Measurements from ENCODE around the gene TACC2.
"Not testable (repeated sequence)": the region's sequence is repeated elsewhere in the genome, so short reads cannot be mapped to it uniquely, and the experiment has no call there.

The TACC2 gene

DNA sequence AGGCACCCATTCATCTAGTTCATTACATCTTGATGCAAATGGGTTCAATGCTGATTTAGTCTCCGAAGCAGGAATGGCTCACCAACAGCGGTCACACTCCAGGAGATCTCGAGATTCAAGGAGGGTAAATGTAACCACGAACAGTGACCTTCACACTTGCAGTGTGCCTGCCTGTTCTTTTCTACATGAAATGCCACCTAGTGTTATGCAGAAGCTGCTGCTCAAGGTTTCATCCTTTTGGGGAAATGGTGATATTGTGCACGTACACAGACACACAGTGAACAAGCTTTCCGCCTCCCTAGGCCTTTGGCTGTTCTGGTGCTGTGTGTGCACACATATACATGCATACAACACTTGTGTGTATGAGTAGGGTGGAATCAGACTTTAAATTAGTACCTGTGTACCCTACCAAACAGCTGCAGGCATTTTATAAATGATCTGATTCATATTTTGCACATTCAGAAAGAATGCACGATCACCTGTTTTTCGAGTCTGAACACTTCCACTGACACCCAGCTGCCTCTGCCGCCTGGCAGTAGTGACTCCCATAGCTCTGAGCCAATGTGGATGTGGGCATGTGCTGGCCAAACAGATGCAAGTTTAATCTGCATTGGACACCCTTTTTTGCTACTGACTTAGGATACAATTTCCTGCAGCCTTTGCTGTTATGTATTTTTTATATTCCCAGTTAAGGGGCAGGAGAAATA, 100.5 kb downstream of the TACC2 start:
- DNase-seq (ENCODE audit: low read depth in 2 of 2) = no peak

- DNase-seq (ENCODE audit: low read depth in 2 of 2) = no peak
These were observed 102.8 kb downstream of the TACC2 start for GRCh38 chr10:122091722-122092121.

- no peak for DNase-seq (ENCODE audit: low read depth in 2 of 2)
These were observed 104.1 kb downstream of the TACC2 start for GRCh38 chr10:122093076-122093475.

DNA sequence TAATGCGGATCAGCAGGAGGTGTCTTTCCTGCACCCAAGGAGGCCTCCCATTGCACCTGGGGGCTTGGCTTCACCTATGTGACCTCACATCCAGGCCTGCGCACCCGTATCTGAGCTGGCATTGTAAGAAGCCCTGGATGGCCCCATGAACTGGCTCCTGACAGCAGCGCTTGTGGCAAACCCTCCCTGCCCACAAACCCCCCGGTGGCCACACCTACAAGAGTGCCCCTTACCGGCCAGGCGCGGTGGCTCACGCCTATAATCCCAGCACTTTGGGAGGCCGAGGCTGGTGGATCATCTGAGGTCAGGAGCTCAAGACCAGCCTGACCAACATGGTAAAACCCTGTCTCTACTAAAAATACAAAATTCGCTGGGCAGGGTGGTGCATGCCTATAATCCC, 107.2 kb downstream of the TACC2 start:
- not testable (repeated sequence) for DNase-seq (ENCODE audit: low read depth in 2 of 2)

GRCh38 chr10:122096705-122097104, 107.7 kb downstream of the TACC2 start:
- no peak for DNase-seq (ENCODE audit: low read depth in 2 of 2)

DNA sequence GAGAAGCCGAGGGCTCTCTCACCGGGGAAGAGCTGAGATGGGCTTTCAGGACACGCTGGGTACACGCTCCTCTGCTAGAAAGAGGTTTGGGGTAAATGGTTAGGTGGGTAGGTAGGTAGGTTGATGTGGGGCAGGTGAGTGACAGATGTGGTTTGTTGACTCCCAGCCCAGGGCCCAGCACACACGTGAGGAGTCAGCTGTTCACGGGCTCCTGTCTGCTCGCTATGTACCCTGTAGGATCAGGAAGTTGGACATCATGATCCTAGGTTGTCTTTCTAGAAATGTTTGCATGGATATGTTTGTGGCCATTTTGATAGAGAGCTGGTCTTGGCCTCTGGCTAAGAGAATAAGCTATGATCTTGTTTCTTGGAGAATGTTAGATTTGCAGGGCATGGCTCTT, 109.0 kb downstream of the TACC2 start:
- no peak for DNase-seq (ENCODE audit: low read depth in 2 of 2)

- DNase-seq (ENCODE audit: low read depth in 2 of 2) = no peak
These were observed 110.0 kb downstream of the TACC2 start for GRCh38 chr10:122098924-122099323.

DNA sequence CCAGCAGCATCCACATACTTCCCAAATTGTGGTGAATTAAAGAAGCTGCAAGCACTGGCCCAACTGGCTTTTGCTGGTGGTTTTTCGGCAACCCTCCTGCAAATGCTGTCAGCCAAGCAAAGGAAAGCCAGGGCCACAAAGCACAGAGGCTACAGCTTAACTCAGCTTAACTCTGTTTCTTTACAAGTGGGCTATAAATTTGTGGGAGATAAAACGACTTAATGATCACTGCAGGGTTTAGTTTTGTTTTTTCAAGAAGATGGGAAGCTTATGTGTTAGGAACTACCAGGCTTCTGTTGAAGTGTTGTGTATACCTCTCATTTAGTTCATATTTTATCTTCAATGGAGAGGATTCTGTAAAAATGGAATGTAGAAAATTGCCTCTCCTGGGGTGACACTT, 110.6 kb downstream of the TACC2 start:
- DNase-seq (ENCODE audit: low read depth in 2 of 2) = no peak

- no peak for DNase-seq (ENCODE audit: low read depth in 2 of 2)
These were observed 113.3 kb downstream of the TACC2 start for GRCh38 chr10:122102146-122102868.

DNA sequence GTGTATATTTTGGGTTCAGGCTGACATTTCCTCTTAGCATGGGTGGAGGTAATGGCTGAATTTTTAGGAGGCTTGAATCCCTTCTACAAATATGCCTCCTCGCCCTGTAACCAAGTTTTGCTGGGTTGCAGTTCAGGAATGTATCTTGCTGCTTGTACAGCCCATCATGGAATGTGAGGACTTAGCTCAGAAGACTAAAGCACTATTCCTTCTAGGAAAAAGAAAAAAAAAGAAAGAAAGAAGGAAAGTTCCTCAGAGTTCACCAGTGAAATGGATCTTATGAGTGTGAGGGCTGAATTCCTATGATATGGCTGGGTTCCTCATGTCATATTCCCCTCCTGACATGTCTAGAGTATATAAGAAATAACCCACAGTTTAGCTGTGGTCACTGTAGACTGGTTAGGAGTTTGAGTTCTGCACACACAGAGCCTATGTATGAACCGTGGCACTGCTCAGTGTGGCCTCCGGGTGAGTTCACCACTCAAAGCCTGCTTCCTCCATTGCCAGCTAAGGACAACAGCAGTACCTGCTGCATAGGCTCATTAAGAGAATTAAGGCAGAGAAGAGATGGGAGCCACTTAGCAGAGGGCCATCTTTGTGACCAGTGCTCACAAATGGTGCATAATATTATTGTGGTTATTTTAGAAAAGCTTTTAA, 114.0 kb downstream of the TACC2 start:
- DNase-seq (ENCODE audit: low read depth in 2 of 2) = no peak

DNA sequence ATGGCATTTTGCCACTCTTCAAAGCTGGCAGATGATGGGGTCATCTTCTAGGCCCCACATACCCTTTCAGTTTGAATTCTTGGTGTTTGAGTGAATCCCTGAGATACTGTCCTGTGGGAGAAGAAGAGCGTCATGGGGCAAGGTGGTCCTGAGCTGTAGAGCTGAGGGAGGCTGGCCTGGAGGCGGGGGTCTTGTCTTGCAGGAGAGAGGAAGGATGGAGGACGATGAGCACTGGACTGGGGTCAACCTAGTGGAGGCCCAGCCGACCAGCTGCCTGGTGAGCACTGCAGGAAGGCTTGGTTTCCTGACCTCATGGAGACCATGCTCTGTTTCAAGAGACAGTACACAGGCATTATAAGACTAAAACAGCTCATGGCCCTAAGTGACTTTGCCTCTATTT, 114.6 kb downstream of the TACC2 start:
- DNase-seq (ENCODE audit: low read depth in 2 of 2) = no peak

DNA sequence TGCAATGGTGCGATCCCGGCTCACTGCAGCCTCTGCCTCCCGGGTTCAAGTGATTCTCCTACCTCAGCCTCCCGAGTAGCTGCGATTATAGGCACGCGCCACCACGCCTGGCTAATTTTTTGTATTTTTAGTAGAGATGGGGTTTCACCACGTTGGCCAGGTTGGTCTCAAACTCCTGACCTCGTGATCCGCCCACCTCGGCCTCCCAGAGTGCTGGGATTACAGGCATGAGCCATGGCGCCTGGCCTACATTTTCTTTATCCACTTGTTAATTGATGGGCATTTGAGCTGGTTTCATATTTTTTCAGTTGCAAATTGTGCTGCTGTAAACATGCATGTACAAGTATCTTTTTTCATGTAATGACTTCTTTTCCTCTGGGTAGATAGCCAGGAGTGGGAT, 119.8 kb downstream of the TACC2 start:
- DNase-seq (ENCODE audit: low read depth in 2 of 2) = not testable (repeated sequence)

- DNase-seq (ENCODE audit: low read depth in 2 of 2) = no peak
These were observed 123.2 kb downstream of the TACC2 start for GRCh38 chr10:122112021-122112616.

DNA sequence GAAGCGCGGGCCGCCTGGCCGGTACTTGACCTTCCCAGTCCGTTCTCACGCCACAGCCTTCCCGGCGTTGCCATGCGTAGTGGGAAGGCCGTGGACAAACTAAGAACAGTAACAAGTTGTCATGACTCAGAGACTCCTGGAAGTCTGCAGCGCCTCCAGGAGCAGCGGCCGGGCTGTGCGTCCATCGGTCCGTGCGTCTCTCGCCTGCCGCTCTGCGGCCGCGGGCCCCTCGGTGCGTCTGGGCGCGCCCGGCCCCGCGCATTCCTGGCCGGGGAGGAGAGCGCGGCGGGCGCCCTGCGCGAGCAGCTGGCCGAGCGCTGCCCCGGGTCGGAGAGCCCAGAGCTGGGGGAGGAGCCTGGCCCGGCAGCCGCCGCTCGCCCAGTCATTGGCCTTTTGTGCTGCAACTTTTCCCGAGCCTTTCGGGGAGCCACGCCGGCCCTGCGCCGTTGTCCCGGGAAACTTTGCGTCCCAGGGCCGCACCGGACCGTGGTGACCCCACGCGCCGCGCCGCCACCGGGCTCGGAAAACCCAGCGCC, 123.7 kb downstream of the TACC2 start:
- DNase-seq (ENCODE audit: low read depth in 2 of 2) = no peak

DNA sequence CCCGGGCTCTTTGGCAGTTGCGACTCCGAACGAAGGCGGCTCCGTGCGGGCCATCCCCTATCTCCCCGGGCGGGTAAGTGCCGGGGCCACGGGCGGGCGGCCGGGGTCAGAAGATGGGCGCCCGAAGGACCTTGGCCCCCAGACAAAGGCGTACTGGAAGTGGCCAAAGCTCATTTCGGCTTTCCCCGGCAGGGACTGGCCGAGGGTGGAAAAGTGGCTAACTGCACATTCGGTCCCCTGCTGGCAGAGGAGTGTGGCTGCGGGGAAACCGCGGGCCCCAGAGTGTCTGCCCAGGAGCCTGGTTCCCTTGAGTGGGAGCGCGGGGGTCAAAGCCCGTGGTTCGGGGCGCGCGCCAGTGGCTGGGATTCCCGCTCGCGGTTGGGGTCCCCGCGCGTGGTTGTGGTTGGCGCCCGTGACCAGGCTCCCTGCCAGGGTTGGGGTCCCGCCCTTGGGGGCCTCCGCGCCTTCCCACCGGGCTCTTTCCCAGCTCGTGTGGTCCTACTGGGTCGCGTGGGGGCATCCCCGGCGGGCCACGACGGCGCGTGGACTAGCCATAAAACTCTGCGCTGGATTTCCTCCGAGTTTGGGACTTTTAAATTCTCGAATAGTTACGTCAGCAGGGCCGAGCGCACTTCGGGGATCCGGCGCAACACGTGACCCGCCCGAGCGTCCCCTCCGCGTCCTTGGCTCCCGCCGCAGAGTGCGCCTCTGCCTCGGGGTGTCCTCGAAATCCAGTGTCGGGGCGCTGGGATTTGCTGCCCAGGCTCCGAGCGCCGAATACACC, 124.4 kb downstream of the TACC2 start:
- DNase-seq (ENCODE audit: low read depth in 2 of 2) = no peak

DNA sequence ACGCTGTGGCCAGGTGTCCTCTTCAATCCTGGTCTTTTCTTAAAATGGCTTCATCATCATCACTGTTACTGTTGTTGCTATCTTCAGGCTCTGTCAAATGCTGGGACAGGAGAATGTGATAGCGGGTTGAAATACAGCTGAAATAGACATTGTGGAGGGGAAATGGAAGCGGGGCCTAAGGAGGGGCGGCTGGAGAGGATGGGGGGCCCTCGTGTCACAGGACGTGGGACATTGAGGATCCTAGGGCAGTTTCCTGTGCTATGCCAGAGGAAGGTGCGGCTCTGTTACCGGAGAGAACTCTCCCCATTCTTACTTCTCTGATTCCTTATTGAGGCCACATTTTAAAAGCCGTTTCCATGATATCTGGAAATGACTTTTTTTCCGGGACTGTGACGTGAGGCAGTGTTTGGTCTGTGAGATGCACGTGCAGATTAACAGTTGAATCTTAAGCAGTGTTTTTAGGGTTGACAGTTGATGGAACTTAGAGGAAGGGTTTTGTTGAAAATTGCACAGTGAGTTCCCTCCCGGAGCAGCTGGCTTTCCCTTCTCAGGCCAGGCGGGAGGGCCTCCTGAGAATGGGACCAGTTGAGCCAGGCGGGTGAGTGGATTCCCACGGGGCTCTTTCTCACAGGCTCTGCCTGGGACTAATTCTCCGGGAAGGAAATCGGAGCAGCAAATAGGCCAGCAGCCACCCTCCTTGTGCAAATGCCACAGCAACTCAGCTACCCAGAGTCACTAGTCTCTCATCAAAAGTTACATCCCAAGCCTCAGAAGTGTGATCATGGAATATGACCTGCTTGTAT, 125.2 kb downstream of the TACC2 start:
- DNase-seq (ENCODE audit: low read depth in 2 of 2) = no peak

GRCh38 chr10:122115874-122116273, 126.9 kb downstream of the TACC2 start:
- no peak for DNase-seq (ENCODE audit: low read depth in 2 of 2)

DNA sequence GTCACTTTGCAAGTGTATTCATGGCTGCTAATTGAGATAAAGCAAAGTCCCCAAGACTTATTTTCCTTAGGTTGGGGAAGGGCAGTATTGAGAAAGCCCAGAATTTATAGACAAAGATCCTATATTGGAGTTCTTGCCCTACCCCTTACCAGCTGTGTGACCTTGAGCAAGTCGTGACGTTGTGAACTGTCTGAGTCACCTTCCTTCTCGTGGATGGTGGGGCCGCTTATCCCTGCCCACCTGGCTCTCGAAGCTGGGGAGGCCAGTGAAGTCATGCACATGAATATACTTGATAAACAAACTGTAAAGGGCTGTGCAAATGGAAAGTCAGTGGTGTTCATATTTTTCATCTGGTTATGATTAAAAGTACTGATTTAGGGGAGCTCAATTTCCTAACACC, 127.4 kb downstream of the TACC2 start:
- no peak for DNase-seq (ENCODE audit: low read depth in 2 of 2)

DNA sequence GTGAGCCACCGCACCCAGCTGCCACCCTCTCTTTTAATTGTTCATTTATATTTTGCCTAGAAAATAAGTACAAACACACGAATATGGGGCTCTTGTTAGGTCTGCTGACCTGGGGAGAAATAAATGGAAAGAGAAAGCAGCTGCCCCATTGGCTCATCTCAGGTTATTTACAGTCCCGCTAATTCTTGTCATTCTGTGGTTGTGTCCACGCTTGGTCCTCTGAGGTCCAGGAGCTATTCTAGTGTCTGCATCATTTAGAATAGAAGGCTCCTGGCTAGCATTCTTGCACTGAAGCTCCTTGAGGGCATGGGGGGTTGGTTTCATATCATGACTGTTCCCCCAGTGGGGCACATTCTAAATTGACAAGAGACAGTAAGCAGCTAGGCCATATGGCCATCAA, 128.5 kb downstream of the TACC2 start:
- no peak for DNase-seq (ENCODE audit: low read depth in 2 of 2)

- no peak for DNase-seq (ENCODE audit: low read depth in 2 of 2)
These were observed 131.2 kb downstream of the TACC2 start for GRCh38 chr10:122120008-122120744.

Data from stimulated activated CD8-positive, alpha-beta memory T cell treated with anti-CD3 and anti-CD28 coated beads, Interleukin-15, amount 100 ng/mL, for 48 hours (primary cell).